Upper lobe of right lung (tissue), 1 donor: ENCODE measurements around the gene TNFRSF14. TPM values are rescaled to one million over a fixed set of nuclear protein-coding genes. Genes with fewer than 3 reads are reported as not detected.

Experiments used
- ATAC-seq: fragments of 200-7000 bp; cut with Tn5 transposase; one replicate; pipeline ENCODE4 v1.9.1; 2020; ENCODE audit warnings: mild to moderate bottlenecking, moderate library complexity
- DNase-seq: peaks from one replicate; pipeline ENCODE4 v3.0.0-alpha.2; 2020
- H3K27ac ChIP-seq: fragments of 200-600 bp; one replicate; pipeline ENCODE4 v1.8.0; 2022
- H3K27me3 ChIP-seq: fragments of 200-600 bp; one replicate; pipeline ENCODE4 v1.8.0; 2022; ENCODE audit warnings: mild to moderate bottlenecking
- H3K36me3 ChIP-seq: fragments of 200-600 bp; one replicate; pipeline ENCODE4 v1.8.0; 2022
- H3K4me1 ChIP-seq: fragments of 200-600 bp; one replicate; pipeline ENCODE4 v1.8.0; 2022
- H3K4me3 ChIP-seq: fragments of 200-600 bp; one replicate; pipeline ENCODE4 v1.8.0; 2022; ENCODE audit warnings: mild to moderate bottlenecking
- H3K9me3 ChIP-seq: fragments of 200-600 bp; one replicate; pipeline ENCODE4 v1.8.0; 2022
- CTCF ChIP-seq: fragments of 200-600 bp; IDR thresholded peaks from one replicate; pipeline ENCODE4 v1.8.0; 2022; ENCODE audit warnings: antibody characterized with exemption
- intact Hi-C: fragments of 100-400 bp; cut with DNase I; formaldehyde crosslinking; loops from one replicate; pipeline ENCODE4 v1.11.0; 2022
- total RNA-seq: library from RNA; stranded (reverse); fragmentation: NEBNext Ultra II Directional; extraction: Animal tissue kit (Norgen Biotek cat#: 25700); gene quantifications from one replicate; pipeline ENCODE4 v1.2.1, GENCODE V29; 2021
- donor health status: DM: no; HTN: yes; CAD: no; lungs with severe emphysema.

The TNFRSF14 gene
- total RNA-seq, 1 donor from 2014 or later: 133 TPM

- ATAC-seq (peak; percentile 9), DNase-seq (peak; percentile 83)
- Histone ChIP-seq H3K27ac (no peak overlapping the region), H3K36me3 (no peaks in the 10 kb centered on the region), H3K27me3 (no peaks in the 10 kb centered on the region), H3K4me3 (peak overlapping the region; percentile 37), H3K9me3 (no peaks in the 10 kb centered on the region), H3K4me1 (peaks cover 14% of the 10 kb centered on the region)
- intact Hi-C loops: no loop called here
- TF ChIP-seq CTCF: no peak
Measured at GRCh38 chr1:2594001-2594640, 38.0 kb downstream of the TNFRSF14 start.

GRCh38 chr1:2594641-2595131 lies 38.5 kb downstream of the TNFRSF14 start:
- DNase-seq: no peak
- Histone ChIP-seq H3K27ac (no peak overlapping the region), H3K9me3 (no peaks in the 10 kb centered on the region), H3K4me3 (no peak overlapping the region), H3K27me3 (no peaks in the 10 kb centered on the region), H3K4me1 (peaks cover 14% of the 10 kb centered on the region), H3K36me3 (no peaks in the 10 kb centered on the region)
- no peak for ATAC-seq
- intact Hi-C loops: no loop called here
- TF ChIP-seq CTCF: no peak

GRCh38 chr1:2595261-2595811 lies 39.2 kb downstream of the TNFRSF14 start:
- ATAC-seq (no peak), DNase-seq (no peak)
- Histone ChIP-seq H3K27me3 (no peaks in the 10 kb centered on the region), H3K9me3 (no peaks in the 10 kb centered on the region), H3K4me1 (peaks cover 14% of the 10 kb centered on the region), H3K4me3 (no peak overlapping the region), H3K36me3 (no peaks in the 10 kb centered on the region), H3K27ac (no peak overlapping the region)
- intact Hi-C loops: no loop called here
- no peak for TF ChIP-seq CTCF

- H3K36me3 ChIP-seq: no peaks in the 10 kb centered on the region
- H3K27me3 ChIP-seq: no peaks in the 10 kb centered on the region
- intact Hi-C loops: no loop called here
- H3K4me3 ChIP-seq: no peak overlapping the region
- no peaks in the 10 kb centered on the region for H3K9me3 ChIP-seq
- H3K27ac ChIP-seq: no peak overlapping the region
- DNase-seq (peak; percentile 61), ATAC-seq (no peak)
- peaks cover 14% of the 10 kb centered on the region for H3K4me1 ChIP-seq
- TF ChIP-seq CTCF: no peak
Measured at GRCh38 chr1:2595812-2596529, 39.8 kb downstream of the TNFRSF14 start.

GRCh38 chr1:2596530-2597333 lies 40.6 kb downstream of the TNFRSF14 start:
- no peaks in the 10 kb centered on the region for H3K36me3 ChIP-seq
- H3K4me1 ChIP-seq: peaks cover 14% of the 10 kb centered on the region
- no peak overlapping the region for H3K27ac ChIP-seq
- DNase-seq (peak; percentile 57), ATAC-seq (no peak)
- no peaks in the 10 kb centered on the region for H3K9me3 ChIP-seq
- no peaks in the 10 kb centered on the region for H3K27me3 ChIP-seq
- intact Hi-C loops: no loop called here
- no peak for TF ChIP-seq CTCF
- H3K4me3 ChIP-seq: no peak overlapping the region
